Amniotic stem cell (primary cell): ENCODE results near the gene OGDHL.
"Not testable (repeated sequence)": the region's sequence is repeated elsewhere in the genome, so short reads cannot be mapped to it uniquely, and the experiment has no call there.

Experiments used
- DNase-seq: peaks from one replicate; lab custom pipeline; 2025; lab: John Stamatoyannopoulos, UW

OGDHL gene

DNA sequence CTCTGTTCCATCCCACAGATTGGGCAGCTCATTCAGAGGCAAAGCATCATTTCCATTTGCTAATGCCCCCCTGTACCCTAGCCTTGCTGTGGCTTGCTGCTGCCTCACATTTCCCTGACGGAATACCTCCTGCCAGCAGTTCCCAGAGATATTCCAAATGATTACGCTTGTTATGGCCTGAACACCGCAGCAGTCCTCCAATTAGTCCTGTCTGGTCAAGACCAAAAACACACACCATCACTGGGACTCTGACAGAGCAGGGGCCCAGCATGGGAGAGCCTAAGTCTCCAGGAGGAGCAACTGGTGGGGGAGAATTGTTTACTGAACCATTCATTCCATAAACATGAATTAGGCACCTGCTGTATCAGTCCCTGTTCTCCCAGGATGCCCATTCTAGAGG, 6.1 kb downstream of the OGDHL start:
- DNase-seq: no peak

DNA sequence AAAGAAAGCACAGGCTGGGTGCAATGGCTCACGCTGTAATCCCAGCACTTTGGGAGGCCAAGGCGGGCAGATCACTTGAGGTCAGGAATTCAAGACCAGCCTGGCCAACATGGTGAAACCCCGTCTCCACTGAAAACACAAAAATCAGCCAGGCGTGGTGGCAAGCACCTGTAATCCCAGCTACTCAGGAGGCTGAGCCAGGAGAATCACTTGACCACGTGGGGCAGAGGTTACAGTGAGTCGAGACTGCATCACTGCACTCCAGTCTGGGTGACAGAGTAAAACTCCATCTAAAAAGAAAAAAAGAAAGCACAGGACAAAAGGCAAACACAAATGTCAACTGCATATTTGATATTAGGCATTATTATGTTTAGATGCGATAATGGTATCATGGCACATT, 7.2 kb downstream of the OGDHL start:
- not testable (repeated sequence) for DNase-seq

GRCh38 chr10:49752584-49752983, 9.5 kb downstream of the OGDHL start:
- DNase-seq: no peak

DNA sequence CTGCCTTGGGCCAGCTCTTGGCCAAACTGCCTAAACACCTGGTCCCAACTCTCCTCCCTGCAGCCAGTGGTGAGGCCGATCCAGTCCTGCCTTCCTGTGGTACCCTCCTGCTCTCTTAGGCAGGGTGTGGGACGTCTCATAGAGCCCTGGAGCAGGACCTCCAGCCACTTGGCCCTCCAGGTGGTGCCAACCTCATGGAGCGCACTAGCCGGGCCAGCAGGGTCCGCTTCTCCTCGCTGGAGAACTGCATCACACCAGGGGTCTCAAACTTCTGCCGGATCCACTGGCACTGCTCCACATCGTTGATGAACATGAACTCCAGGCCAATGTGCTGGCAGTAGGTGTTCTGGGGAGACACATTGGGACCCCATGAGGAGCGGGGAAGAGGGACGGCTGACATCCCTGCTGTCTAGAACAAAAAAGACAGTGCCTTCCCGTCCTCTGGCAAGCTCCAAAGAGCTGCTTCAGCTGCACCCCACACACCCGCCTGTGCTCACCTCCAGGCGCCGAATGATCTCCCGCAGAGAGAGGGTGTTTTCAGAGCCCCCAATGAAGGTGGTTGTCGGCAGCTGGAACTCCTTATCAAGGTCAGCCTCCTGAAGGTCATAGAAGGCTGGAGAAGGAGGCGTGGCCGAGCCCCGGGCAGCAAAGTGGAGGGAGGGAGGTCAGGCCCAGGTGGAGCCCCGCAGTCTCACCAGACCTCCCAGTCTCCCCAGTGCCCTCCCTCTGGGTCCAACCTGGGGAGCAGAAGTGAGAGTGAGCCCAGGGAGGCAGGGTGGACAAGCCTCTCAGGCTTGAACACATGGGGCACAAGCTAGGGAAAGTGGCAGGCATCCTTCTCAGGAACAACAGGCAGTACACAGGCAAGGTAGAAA, 10.2 kb downstream of the OGDHL start:
- no peak for DNase-seq

DNA sequence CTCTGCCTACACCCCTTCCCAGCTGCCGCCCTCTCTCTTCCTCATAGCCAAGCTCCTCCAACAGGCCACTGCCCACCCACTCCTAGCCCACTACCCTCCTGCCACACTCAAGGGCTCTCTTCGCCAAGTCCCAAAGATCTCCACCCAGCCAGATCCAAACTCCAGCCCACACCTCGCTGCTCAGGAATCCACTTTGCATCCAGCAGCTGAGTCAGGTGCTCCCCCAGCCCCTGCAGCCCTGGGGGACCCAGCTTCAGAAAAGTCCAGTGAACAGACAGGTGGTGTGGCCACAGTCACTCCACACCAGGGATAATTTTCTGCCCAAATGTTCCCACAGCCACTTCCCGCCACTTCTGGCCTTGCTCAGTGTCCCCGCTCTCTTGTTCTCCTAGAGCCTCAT, 10.9 kb downstream of the OGDHL start:
- no peak for DNase-seq

DNA sequence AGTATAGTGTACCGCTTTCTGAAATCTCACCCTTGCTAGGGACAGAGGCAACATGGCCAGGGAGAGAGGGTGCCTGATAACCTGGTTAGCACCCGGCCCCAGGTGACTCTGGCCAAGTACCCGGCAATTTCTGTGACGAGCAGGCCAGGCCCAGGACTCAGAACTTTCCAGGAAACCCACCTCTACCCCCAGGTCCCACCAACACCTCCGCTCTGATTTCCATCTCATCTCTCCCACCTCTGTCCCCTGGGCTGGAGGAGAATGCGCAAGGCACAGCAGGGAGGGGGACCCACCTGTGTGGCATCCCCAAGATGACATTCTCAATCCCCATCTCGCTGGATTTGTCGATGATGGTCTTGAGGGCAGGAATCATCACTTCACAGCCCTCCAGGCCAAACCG, 11.6 kb downstream of the OGDHL start:
- DNase-seq: no peak

- DNase-seq: no peak
Measured at GRCh38 chr10:49749556-49750491, 12.3 kb downstream of the OGDHL start.

- no peak for DNase-seq
Measured at GRCh38 chr10:49749144-49749543, 13.0 kb downstream of the OGDHL start.

GRCh38 chr10:49748006-49748405, 14.1 kb downstream of the OGDHL start:
- DNase-seq: no peak

DNA sequence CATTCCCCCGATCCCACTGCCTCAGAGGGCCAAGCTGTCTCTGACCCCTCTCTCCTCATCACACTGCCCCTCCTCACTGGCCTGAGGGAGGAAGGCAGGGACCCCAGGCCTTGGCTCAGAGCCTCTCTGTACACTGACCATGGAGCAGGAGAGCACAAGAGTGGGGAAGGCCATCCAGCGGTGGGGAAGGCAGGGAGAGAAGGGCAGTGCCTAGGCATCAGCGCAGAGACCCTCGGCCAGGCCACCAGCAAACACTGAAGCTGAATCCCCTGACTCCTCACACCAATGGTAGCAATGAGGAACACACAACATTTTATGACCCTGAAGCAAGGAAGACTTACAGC, 14.8 kb downstream of the OGDHL start:
- DNase-seq: no peak

GRCh38 chr10:49746626-49747302, 15.4 kb downstream of the OGDHL start:
- no peak for DNase-seq

DNA sequence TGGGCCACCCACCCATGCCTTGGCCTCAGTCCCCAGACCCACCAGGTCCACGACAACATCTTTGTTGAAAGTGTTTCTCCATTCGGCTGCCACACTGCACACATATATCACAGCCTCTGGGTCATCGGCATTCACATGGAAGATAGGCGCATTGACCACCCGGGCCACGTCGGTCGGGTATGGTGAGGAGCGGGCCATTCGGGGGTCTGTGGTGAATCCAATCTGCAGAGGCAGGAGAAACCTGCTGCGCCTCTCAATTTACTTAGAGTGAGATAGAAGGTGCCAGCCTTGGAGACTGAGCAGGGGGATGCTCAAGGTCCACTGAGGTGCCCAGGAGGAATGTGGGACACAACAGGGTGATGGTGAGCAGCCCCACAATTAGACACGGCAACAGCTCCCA, 16.4 kb downstream of the OGDHL start:
- no peak for DNase-seq

DNA sequence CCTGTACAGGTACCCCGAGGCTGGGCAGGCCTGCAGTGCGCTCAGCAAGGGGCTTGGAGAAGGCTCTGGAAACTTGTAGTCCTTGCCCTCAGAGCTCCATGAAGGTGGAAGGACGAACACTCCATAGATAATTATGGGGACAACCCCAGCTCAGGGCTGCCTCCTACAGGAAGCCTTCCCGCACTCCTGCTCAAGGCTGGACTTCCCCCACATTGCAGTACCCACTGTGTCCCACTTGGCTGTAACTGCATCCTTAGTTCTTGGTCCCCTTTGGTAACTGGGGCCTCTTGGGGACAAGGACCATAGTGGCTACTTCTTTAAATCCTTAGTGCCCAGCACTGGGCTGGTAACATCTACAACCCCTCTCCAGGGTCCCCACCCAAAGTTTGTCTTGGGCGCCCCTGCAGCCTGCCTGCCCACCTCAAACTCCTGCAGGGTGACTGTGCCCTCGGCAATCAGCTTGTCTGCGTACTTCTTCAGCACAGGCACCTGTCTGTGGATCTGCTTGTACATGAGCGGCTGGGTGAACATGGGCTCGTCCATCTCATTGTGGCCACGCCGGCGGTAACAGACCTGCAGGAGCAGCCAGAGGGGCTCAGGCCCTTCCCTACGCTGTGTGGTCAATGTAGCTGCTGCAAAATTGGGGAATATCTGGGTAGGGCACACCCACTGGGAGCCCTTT, 17.1 kb downstream of the OGDHL start:
- DNase-seq: no peak

- DNase-seq: no peak
Measured at GRCh38 chr10:49744091-49744685, 17.9 kb downstream of the OGDHL start.

- DNase-seq: no peak
Measured at GRCh38 chr10:49743464-49744075, 18.6 kb downstream of the OGDHL start.

- no peak for DNase-seq
Measured at GRCh38 chr10:49742683-49743463, 19.2 kb downstream of the OGDHL start.

GRCh38 chr10:49741108-49741995, 20.8 kb downstream of the OGDHL start:
- DNase-seq: no peak

DNA sequence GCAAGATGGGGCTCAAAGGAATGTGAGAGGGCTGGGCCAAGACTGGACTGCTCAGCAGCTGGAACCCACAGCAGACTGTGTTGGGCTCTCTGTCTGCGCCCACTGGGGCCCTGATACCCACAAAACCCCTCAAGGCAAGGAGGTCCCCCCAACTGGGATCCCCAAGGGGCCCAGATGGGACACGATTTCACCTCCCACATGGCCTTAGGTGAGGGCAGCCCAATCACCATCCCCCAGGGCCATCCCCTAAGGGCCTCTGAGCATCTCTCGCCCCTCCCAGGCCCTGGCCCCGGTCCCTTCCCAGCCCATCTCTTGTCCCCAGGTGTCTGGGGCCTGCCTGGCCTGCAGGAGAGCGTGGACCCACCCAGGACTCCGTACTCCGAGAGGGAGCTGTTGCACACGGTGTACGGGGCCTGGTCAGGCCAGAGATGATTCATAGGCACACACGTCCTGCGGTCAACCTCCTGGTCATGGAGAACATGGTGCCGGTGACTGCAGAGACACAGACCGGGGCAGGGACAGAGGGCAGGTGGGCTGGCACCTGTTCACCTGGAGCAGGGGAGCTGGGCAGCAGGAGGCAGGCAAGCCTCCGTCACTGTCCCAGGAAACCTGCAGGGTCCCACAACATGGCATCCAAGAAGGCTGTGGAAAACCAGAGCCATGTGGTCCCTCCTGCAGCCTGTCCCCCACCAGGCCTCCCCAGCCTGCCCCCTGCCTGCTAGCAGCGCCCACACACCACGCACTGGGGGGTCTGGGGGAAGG, 21.6 kb downstream of the OGDHL start:
- no peak for DNase-seq
